ENCODE measurements around the gene SELPLG.
"Not testable (repeated sequence)": the region's sequence is repeated elsewhere in the genome, so short reads cannot be mapped to it uniquely, and the experiment has no call there.

Gene SELPLG

GRCh38 chr12:108589028-108589839, 44.5 kb downstream of the SELPLG start:
- DNase-seq (ENCODE audit: low spot score), result no peak

- no peak for DNase-seq (ENCODE audit: low spot score)
Observed at GRCh38 chr12:108587826-108588225, 45.9 kb downstream of the SELPLG start.

GRCh38 chr12:108586306-108586705, 47.4 kb downstream of the SELPLG start:
- DNase-seq (ENCODE audit: low spot score), result no peak

- DNase-seq (ENCODE audit: low spot score), result no peak
Observed at GRCh38 chr12:108585864-108586263, 47.8 kb downstream of the SELPLG start.

GRCh38 chr12:108584456-108585065, 49.1 kb downstream of the SELPLG start:
- no peak for DNase-seq (ENCODE audit: low spot score)

GRCh38 chr12:108583991-108584390, 49.7 kb downstream of the SELPLG start:
- DNase-seq (ENCODE audit: low spot score), result no peak

GRCh38 chr12:108582978-108583770, 50.5 kb downstream of the SELPLG start:
- DNase-seq (ENCODE audit: low spot score), result no peak

- no peak for DNase-seq (ENCODE audit: low spot score)
Observed at GRCh38 chr12:108582509-108582908, 51.2 kb downstream of the SELPLG start.

- no peak for DNase-seq (ENCODE audit: low spot score)
Observed at GRCh38 chr12:108581311-108582227, 52.1 kb downstream of the SELPLG start.

- DNase-seq (ENCODE audit: low spot score), result no peak
Observed at GRCh38 chr12:108580531-108580930, 53.2 kb downstream of the SELPLG start.

GRCh38 chr12:108578813-108579212, 54.9 kb downstream of the SELPLG start:
- no peak for DNase-seq (ENCODE audit: low spot score)

GRCh38 chr12:108578264-108578663, 55.4 kb downstream of the SELPLG start:
- no peak for DNase-seq (ENCODE audit: low spot score)

- no peak for DNase-seq (ENCODE audit: low spot score)
Observed at GRCh38 chr12:108577458-108577857, 56.2 kb downstream of the SELPLG start.

- no peak for DNase-seq (ENCODE audit: low spot score)
Observed at GRCh38 chr12:108576660-108577234, 56.9 kb downstream of the SELPLG start.

GRCh38 chr12:108575199-108575912, 58.3 kb downstream of the SELPLG start:
- no peak for DNase-seq (ENCODE audit: low spot score)

GRCh38 chr12:108574276-108574675, 59.4 kb downstream of the SELPLG start:
- not testable (repeated sequence) for DNase-seq (ENCODE audit: low spot score)

- DNase-seq (ENCODE audit: low spot score), result no peak
Observed at GRCh38 chr12:108573317-108573716, 60.4 kb downstream of the SELPLG start.

- no peak for DNase-seq (ENCODE audit: low spot score)
Observed at GRCh38 chr12:108572166-108572790, 61.4 kb downstream of the SELPLG start.

Measured in COLO829 (cell line).